Subcutaneous adipose tissue (tissue), 4 donors: Measurements from ENCODE around the gene RGS16. TPM values are rescaled to one million over a fixed set of nuclear protein-coding genes. Genes with fewer than 3 reads are reported as not detected.

ENCODE experiments used
- total RNA-seq, 4 donors: library from RNA; depleted of rRNA; stranded (reverse); fragments of >200 nt; gene quantifications; one replicate each; pipeline ENCODE4 v1.1.0, GENCODE V29; 2016
- TF ChIP-seq, protein P1 (sequence below): fragments of 450-650 bp; IDR thresholded peaks from one replicate; pipeline ENCODE4 v1.5.1; 2016; ENCODE audit warnings: low read depth, mild to moderate bottlenecking, control low read depth, antibody characterized with exemption, moderate library complexity

RGS16 gene
- total RNA-seq, 4 donors from 2014 or later, result 0.49 to 0.88 (median 0.80) TPM

- TF ChIP-seq, protein P1, sequence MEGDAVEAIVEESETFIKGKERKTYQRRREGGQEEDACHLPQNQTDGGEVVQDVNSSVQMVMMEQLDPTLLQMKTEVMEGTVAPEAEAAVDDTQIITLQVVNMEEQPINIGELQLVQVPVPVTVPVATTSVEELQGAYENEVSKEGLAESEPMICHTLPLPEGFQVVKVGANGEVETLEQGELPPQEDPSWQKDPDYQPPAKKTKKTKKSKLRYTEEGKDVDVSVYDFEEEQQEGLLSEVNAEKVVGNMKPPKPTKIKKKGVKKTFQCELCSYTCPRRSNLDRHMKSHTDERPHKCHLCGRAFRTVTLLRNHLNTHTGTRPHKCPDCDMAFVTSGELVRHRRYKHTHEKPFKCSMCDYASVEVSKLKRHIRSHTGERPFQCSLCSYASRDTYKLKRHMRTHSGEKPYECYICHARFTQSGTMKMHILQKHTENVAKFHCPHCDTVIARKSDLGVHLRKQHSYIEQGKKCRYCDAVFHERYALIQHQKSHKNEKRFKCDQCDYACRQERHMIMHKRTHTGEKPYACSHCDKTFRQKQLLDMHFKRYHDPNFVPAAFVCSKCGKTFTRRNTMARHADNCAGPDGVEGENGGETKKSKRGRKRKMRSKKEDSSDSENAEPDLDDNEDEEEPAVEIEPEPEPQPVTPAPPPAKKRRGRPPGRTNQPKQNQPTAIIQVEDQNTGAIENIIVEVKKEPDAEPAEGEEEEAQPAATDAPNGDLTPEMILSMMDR, result no peak
These were observed 30.3 kb upstream of the RGS16 start for GRCh38 chr1:182634306-182635072.

GRCh38 chr1:182633657-182634281 lies 29.6 kb upstream of the RGS16 start:
- TF ChIP-seq, protein P1, result no peak

DNA sequence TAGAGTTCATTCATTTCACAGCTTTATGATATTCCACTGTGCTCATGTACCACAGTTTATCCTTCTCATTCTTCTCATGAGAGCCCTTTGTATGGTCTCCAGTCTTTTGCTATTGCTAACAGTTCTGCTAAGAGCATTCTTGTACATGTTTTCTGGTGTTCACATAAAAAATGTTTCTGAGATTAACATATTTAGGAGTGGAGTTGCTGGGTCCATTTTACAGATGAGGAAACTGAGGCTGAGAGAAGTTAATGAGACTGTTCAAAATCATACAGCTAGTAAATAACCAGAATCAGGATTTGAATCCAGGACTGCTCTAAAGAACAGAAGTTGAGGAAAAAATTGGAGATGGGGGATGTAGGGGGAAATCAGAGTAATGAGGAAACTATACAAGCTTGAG lies 28.8 kb upstream of the RGS16 start:
- TF ChIP-seq, protein P1, result no peak

- TF ChIP-seq, protein P1, result no peak
These were observed 27.8 kb upstream of the RGS16 start for GRCh38 chr1:182631954-182632353.

DNA sequence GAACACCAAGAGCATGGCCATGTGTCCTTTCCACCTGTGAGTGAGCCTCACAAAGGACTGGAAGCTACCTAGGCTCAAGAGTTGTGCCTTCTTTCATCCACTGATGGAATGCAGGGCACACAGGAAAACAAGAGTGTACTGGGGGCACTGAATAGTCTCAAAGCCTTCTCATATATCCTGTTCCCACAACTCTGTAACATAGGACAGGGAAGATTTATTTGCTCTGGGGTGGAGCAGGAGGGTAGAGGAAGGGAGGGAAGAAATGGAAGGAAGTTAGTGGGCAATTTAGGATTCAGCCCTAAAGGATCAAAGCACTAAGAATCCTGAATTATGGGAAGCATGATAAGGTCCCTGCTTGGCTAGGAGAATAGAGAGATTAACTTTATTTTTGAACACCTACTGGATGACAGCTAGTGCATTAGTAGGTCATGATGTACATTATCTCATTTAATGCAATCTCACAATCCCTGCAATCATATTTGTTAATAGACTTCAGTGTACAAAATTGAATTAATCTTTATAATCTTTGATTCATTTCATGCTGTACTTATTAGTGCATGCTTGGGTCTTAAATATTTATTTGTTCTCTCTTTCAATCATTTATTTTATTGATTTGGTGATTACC lies 27.0 kb upstream of the RGS16 start:
- TF ChIP-seq, protein P1, result no peak

DNA sequence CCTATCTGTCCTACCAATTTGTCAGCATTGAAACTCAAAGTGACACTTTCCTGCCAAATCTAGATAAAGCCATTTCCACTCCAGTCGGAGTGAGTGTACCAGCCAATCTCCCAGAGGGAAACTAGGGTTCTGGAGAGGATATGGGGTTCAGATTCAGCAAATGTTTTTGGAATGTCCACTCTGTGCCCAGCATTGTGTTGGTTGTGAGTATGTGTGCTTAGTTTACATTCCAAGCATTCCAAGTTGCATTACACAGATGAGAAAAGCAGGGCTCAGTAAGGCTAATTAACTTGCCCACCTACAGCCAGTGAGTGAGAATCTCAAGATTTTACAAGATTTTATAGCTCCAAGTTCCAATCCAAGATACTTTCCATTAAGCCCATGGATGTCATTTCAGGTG lies 26.4 kb upstream of the RGS16 start:
- TF ChIP-seq, protein P1, result no peak

GRCh38 chr1:182629499-182630096 lies 25.4 kb upstream of the RGS16 start:
- TF ChIP-seq, protein P1, result no peak
